ENCODE data around the gene SELE.
"Not testable (repeated sequence)": the region's sequence is repeated elsewhere in the genome, so short reads cannot be mapped to it uniquely, and the experiment has no call there.

SELE gene

DNA sequence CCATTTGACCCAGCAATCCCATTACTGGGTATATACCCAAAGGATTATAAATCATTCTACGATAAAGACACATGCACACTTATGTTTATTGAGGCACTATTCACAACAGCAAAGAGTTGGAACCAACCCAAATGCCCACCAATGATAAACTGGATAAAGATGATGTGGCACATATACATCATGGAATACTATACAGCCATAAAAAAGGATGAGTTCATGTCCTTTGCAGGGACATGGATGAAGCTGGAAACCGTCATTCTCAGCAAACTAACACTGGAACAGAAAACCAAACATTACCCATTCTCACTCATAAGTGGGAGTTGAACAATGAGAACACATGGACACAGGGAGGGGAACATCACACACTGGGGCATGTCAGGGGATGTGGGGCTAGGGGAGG is 18.8 kb downstream of the SELE start:
- not testable (repeated sequence) for H3K27me3 ChIP-seq (ENCODE audit: control insufficient read depth, insufficient read depth, low read length); H3K36me3 ChIP-seq (ENCODE audit: control insufficient read depth, insufficient read depth, low read length); H3K4me3 ChIP-seq (ENCODE audit: low read depth, low read length); H3K4me1 ChIP-seq (ENCODE audit: control insufficient read depth, insufficient read depth, low read length); H3K9ac ChIP-seq (ENCODE audit: low read depth, low read length); H3K9me3 ChIP-seq (ENCODE audit: control insufficient read depth, insufficient read depth, low read length)

GRCh38 chr1:169713090-169713489 is 20.8 kb downstream of the SELE start:
- not testable (repeated sequence) for H3K9me3 ChIP-seq (ENCODE audit: control insufficient read depth, insufficient read depth, low read length); H3K36me3 ChIP-seq (ENCODE audit: control insufficient read depth, insufficient read depth, low read length); H3K4me1 ChIP-seq (ENCODE audit: control insufficient read depth, insufficient read depth, low read length); H3K27me3 ChIP-seq (ENCODE audit: control insufficient read depth, insufficient read depth, low read length); H3K4me3 ChIP-seq (ENCODE audit: low read depth, low read length); H3K9ac ChIP-seq (ENCODE audit: low read depth, low read length)

DNA sequence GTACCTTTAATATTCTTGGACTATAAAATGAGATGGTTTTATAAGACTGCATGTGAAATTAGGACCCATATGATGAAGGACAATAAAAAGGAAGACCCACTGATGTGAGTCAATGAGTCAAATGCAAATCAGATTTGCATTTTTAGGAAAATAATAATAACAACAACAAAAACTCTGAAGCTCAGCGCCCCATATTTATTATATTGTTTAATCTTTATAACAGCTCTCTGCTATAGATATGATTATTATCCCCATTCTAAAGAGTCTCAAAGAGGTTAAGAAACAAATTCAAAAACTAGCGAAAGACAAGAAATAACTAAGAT is 21.6 kb downstream of the SELE start:
- H3K4me3 ChIP-seq (ENCODE audit: low read depth, low read length): no peak overlapping the region
- H3K9ac ChIP-seq (ENCODE audit: low read depth, low read length): no peak overlapping the region
- H3K36me3 ChIP-seq (ENCODE audit: control insufficient read depth, insufficient read depth, low read length): no peaks in the 10 kb centered on the region

DNA sequence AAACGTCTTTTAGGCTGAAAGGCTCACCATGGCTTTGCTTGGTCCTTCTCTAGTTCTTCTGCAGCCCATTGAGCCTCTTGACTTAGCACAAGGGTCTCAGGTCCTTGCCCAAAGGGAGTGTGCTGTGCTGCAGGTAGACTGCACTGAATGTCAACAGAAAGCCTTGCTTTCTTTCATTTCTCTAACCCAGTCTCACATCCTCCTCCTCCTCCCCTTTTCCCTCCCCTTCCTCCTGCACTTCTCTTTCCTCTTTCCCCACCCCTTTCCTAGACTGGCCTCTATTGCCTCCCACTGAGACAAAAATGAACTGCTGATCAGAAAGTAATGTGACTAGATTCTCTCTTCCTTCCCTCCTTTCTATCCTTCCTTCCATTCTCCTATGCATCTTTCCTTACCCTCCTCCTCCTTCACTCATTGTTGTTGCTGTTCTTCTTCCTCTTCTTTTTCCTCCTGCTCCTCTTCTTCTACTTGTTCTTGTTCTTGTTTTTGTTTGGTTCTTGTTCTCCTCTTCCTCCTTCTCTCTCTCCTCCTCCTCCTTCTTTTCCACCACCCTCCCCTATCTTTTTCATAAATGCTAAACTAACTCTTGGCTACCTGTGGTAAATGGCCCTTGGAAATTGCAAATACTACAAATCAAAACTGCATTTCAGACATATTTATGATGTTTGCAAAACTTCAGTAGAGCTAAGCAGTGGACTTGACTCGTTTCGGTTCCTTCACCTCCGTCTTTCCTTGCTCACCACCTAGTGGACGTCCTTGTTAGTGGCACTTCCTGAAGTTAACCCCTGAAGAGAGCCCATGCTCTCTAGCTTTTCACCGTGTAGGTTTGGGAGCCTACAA is 22.2 kb downstream of the SELE start, which contains the start of gene SELL:
Gene SELL (minus strand): TSS at position 152 of the 840 bp plus-strand sequence. CDS start 122 bp downstream, at position 30.
- no peaks in the 10 kb centered on the region for H3K9me3 ChIP-seq (ENCODE audit: control insufficient read depth, insufficient read depth, low read length)
- peaks cover 7% of the 10 kb centered on the region for H3K4me1 ChIP-seq (ENCODE audit: control insufficient read depth, insufficient read depth, low read length)
- H3K27me3 ChIP-seq (ENCODE audit: control insufficient read depth, insufficient read depth, low read length): no peaks in the 10 kb centered on the region
- H3K9ac ChIP-seq (ENCODE audit: low read depth, low read length): no peak within 1 kb of the TSS
- H3K4me3 ChIP-seq (ENCODE audit: low read depth, low read length): peak within 1 kb of the TSS; percentile 49
- no peaks in the 10 kb centered on the region for H3K36me3 ChIP-seq (ENCODE audit: control insufficient read depth, insufficient read depth, low read length)

More for the DNA sequence above, 21.6 kb downstream of the SELE start:
- Histone ChIP-seq H3K9me3 (ENCODE audit: control insufficient read depth, insufficient read depth, low read length) (no peaks in the 10 kb centered on the region), H3K27me3 (ENCODE audit: control insufficient read depth, insufficient read depth, low read length) (no peaks in the 10 kb centered on the region), H3K4me1 (ENCODE audit: control insufficient read depth, insufficient read depth, low read length) (peaks cover 7% of the 10 kb centered on the region)

GRCh38 chr1:169708647-169709046 is 25.2 kb downstream of the SELE start:
- H3K4me3 ChIP-seq (ENCODE audit: low read depth, low read length): no peak overlapping the region
- no peaks in the 10 kb centered on the region for H3K9me3 ChIP-seq (ENCODE audit: control insufficient read depth, insufficient read depth, low read length)
- H3K36me3 ChIP-seq (ENCODE audit: control insufficient read depth, insufficient read depth, low read length): no peaks in the 10 kb centered on the region
- no peaks in the 10 kb centered on the region for H3K27me3 ChIP-seq (ENCODE audit: control insufficient read depth, insufficient read depth, low read length)
- peaks cover 7% of the 10 kb centered on the region for H3K4me1 ChIP-seq (ENCODE audit: control insufficient read depth, insufficient read depth, low read length)
- H3K9ac ChIP-seq (ENCODE audit: low read depth, low read length): no peak overlapping the region

DNA sequence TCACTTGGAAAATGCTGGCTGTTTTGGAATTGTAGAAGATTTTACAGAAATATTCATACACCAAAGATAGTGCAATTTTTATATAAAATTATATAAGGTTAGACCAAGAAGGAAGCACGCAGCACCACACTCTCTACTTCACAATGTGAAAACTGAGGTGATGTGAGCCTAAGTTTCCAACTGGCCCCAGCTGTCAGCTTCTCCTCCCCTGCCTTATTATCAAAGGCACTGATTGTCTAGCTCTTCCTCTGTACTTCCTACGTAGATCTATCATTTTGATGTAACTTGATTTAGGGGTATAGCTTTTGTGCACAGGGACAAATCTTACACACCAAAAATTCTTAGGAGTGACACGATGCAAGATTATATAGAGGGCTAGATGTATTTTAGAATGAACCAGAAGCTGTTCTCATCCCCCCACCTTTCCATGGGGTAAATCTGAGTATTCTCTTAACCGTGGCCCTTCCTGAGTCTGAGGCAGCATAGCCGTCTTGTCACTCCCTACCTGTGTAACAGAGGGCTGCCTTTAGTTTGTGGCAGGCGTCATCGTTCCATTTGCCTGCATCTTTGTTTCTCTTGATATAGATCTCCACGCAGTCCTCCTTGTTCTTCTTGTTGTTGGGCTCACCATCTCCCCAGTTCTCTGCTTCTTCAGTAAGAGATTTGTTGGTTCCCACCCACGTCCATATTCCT is 25.8 kb downstream of the SELE start:
- Histone ChIP-seq H3K36me3 (ENCODE audit: control insufficient read depth, insufficient read depth, low read length) (no peaks in the 10 kb centered on the region), H3K27me3 (ENCODE audit: control insufficient read depth, insufficient read depth, low read length) (no peaks in the 10 kb centered on the region), H3K4me3 (ENCODE audit: low read depth, low read length) (no peak overlapping the region), H3K9ac (ENCODE audit: low read depth, low read length) (no peak overlapping the region), H3K4me1 (ENCODE audit: control insufficient read depth, insufficient read depth, low read length) (peaks cover 7% of the 10 kb centered on the region), H3K9me3 (ENCODE audit: control insufficient read depth, insufficient read depth, low read length) (no peaks in the 10 kb centered on the region)

DNA sequence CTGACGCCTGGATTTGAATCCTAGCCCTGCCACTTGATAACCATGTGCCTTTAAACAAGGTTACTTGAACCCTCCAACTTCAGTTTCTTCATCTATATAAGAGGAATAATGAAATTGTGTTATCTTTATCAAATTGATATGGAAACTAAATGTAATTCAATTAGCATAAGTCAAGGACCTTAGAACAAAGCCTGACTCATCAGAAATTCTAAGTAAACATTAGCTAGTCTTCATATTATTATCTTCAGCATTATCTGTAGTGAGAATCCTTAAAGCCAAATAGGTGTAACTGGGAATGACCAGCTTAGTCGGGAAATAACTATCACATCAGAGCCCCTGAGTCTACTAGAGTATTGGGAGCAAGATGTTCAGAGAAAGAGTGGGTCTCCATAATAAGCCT is 29.1 kb downstream of the SELE start:
- H3K27me3 ChIP-seq (ENCODE audit: control insufficient read depth, insufficient read depth, low read length): no peaks in the 10 kb centered on the region
- no peak overlapping the region for H3K4me3 ChIP-seq (ENCODE audit: low read depth, low read length)
- no peaks in the 10 kb centered on the region for H3K9me3 ChIP-seq (ENCODE audit: control insufficient read depth, insufficient read depth, low read length)
- H3K36me3 ChIP-seq (ENCODE audit: control insufficient read depth, insufficient read depth, low read length): no peaks in the 10 kb centered on the region
- H3K4me1 ChIP-seq (ENCODE audit: control insufficient read depth, insufficient read depth, low read length): no peaks in the 10 kb centered on the region
- no peak overlapping the region for H3K9ac ChIP-seq (ENCODE audit: low read depth, low read length)

DNA sequence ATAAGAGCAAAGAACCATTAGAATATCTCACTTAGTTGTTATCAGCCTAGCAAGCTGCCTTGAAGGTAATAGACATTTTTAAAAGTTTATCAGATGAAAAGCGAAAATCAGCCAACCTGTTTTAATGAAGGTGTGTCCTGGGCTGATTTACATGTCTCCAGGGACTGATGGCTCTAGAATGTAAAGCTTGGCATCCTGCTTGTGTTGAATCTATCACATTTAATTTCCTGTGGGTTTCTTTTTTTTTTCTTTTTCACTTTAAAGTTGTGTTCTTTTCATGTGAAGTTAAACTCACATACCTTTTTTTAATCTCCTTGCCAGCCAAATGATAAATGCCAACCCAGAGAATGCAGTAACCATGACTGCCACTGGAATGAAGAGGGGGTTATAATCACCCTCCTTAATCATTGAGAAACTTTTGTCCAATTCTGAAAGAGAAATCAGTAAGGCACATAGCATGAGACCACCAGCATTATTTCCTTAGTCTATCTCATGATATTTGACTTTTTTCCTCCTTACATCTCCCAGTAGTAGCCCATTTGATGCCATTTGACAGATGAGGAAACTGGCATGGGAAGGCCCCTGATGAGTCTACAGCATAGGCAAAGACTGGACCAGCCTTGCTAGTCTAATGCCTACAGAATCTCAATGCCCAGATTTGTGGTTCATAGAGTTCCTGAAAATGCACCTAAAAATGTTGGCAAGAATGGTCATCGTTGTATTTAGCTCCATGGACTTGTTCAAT is 32.4 kb downstream of the SELE start:
- Histone ChIP-seq H3K9ac (ENCODE audit: low read depth, low read length) (no peak overlapping the region), H3K9me3 (ENCODE audit: control insufficient read depth, insufficient read depth, low read length) (no peaks in the 10 kb centered on the region), H3K36me3 (ENCODE audit: control insufficient read depth, insufficient read depth, low read length) (no peaks in the 10 kb centered on the region), H3K4me1 (ENCODE audit: control insufficient read depth, insufficient read depth, low read length) (no peaks in the 10 kb centered on the region), H3K4me3 (ENCODE audit: low read depth, low read length) (no peak overlapping the region), H3K27me3 (ENCODE audit: control insufficient read depth, insufficient read depth, low read length) (no peaks in the 10 kb centered on the region)

- Histone ChIP-seq H3K4me3 (ENCODE audit: low read depth, low read length) (no peak overlapping the region), H3K9ac (ENCODE audit: low read depth, low read length) (no peak overlapping the region), H3K27me3 (ENCODE audit: control insufficient read depth, insufficient read depth, low read length) (peaks cover 5% of the 10 kb centered on the region)
These were observed 34.2 kb downstream of the SELE start for GRCh38 chr1:169699707-169700106.

GRCh38 chr1:169698976-169699375 is 34.9 kb downstream of the SELE start:
- Histone ChIP-seq H3K36me3 (ENCODE audit: control insufficient read depth, insufficient read depth, low read length) (no peaks in the 10 kb centered on the region), H3K4me1 (ENCODE audit: control insufficient read depth, insufficient read depth, low read length) (no peaks in the 10 kb centered on the region), H3K9ac (ENCODE audit: low read depth, low read length) (no peak overlapping the region), H3K27me3 (ENCODE audit: control insufficient read depth, insufficient read depth, low read length) (peaks cover 5% of the 10 kb centered on the region), H3K4me3 (ENCODE audit: low read depth, low read length) (no peak overlapping the region), H3K9me3 (ENCODE audit: control insufficient read depth, insufficient read depth, low read length) (no peaks in the 10 kb centered on the region)

More at GRCh38 chr1:169699707-169700106, 34.2 kb downstream of the SELE start:
- Histone ChIP-seq H3K4me1 (ENCODE audit: control insufficient read depth, insufficient read depth, low read length) (no peaks in the 10 kb centered on the region), H3K9me3 (ENCODE audit: control insufficient read depth, insufficient read depth, low read length) (no peaks in the 10 kb centered on the region), H3K36me3 (ENCODE audit: control insufficient read depth, insufficient read depth, low read length) (no peaks in the 10 kb centered on the region)

- Histone ChIP-seq H3K9ac (ENCODE audit: low read depth, low read length) (no peak overlapping the region), H3K9me3 (ENCODE audit: control insufficient read depth, insufficient read depth, low read length) (no peaks in the 10 kb centered on the region), H3K36me3 (ENCODE audit: control insufficient read depth, insufficient read depth, low read length) (no peaks in the 10 kb centered on the region), H3K4me1 (ENCODE audit: control insufficient read depth, insufficient read depth, low read length) (no peaks in the 10 kb centered on the region), H3K4me3 (ENCODE audit: low read depth, low read length) (no peak overlapping the region), H3K27me3 (ENCODE audit: control insufficient read depth, insufficient read depth, low read length) (peaks cover 5% of the 10 kb centered on the region)
These were observed 36.1 kb downstream of the SELE start for GRCh38 chr1:169697755-169698154.

Measured in iPS-15b (cell line).